Activated T-cell treated with anti-CD3 and anti-CD28 coated beads, Interleukin-2, amount 50 U/mL, for 48 hours (primary cell): ENCODE results near the gene GNB4.

Experiments
- DNase-seq, 2 experiments: peaks; one replicate each; pipeline ENCODE4 v3.0.0-alpha.2; 2020

GNB4 gene

DNA sequence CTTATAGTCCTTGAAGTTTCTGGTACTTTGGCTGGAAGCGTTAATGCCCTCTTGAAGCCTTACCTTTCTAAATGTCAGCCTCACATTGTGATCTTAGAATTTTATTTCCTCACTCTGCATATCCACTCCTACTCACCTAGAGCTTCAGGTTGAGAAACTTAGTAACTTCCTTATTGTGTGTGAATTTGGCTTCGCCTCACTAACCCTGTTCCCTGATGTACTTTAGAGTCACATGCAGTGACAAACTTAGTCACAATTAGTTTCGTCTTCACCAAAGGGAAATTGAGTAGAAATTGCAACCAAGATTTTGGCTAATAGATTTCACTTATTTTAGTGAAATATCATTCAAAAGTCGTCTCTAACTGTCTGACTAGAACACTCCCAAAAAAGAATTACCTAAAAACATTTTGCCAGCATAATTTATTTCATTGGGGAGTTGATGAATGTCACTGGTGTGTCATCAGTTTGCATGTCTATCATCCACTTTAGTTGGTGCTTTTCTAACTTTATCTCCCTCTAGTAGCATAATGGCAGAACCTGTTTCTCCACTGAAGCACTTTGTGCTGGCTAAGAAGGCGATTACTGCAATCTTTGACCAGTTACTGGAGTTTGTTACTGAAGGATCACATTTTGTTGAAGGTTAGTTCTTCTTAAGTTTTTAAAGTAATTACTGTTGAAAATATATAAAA, 102.8 kb downstream of the GNB4 start:
- DNase-seq, result no peak

DNA sequence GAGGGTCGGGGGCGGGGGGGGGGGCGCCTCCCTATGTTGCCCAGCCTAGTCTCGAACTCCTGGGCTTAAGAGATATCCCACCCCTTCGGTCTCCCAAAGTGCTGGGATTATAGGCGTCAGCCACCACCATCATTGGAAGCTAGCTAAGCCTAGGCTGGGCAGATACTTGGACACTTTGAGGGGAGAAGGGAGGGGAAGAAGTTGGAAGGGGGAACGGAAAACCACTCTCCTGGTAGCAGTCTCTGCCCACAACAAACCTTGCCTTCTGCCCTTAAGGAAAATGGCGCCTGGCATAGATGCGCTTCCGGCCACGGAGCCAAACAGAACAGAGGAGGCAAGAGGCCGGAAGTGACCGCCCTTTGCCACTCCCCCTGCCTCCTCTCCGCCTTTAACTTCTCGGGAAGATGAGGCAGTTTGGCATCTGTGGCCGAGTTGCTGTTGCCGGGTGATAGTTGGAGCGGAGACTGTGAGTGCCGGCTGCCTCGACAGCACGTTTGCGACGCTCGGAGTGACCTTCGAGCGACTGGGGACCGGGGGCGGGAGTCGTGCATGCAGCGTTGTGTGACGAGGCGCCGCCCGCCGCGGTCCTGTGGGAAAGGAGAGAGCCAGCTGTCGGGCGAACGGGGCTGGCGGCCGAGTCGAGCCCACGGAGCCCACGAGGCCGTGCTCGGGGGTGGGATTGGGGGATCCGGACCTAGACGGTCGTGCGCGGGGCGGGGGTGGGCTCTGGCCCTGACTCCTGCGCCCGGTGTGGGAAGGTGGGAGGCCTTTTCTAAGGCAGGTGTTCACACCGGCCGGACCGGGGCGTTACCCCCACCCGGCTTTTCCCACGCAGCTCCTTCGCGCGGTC, 103.7 kb downstream of the GNB4 start, which contains the start of gene MFN1:
Gene MFN1, plus strand, starts transcription at position 365 of the 850 bp plus-strand sequence. CDS start 1,143 bp downstream, outside the sequence.
- DNase-seq, result peak; percentile 89 to 90
